Measurements from ENCODE around the gene PPHLN1.

Gene PPHLN1

DNA sequence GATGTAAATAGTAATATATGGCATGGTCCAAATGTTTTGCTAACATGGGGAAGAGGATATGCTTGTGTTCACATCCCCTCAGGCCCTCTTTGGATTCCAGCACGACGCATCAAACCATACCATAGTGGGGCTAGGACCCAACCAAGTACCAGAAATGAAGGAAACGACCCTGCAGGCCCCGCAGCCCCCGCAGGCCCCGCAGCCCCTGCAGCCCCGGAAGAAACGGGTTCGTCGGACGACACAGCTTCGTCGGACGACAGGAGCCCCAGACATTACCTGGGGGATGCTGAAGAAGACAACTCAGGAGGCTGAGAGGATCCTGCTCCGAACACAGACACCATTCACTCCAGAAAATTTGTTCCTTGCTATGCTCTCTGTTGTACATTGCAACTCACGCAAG, 119.9 kb downstream of the PPHLN1 start:
- DNase-seq: no peak

DNA sequence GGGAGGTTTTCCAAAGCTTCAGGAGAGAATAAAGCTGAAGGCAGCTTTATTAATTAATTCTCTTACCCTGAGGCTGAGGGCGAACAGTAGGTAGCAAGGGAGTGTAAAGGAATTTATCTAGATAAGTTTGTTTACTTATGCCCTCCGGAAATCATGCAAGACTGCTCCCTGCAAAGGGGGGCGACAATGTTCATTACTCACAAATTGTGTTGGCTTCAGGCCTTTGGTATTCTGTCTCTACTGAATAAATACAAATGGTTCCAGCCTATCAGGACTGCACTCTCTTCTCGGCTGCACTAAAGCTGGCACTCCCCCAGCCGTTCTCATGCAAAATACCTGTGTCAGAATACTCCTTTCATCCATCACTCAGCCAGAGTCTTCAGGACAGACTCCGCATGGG, 120.8 kb downstream of the PPHLN1 start:
- no peak for DNase-seq

DNA sequence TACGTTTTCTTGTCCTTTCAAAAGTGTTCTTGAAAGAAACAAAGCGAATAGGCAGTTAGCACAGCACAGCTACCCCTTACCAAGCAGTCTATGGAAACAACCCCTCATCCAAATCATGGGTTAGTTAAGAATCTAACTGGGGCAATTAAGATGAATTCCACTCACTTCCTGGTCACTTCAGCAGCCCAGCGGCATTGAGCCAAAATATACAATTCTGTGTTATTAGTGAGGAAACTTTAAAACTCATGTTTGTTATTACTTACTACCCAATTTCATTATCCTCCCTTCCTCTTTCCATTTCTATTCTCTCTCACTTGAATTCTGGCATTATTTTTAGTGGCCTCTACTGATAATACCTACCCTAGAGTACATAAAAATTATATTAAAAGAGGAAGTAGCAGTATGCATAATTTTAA, 121.4 kb downstream of the PPHLN1 start:
- no peak for DNase-seq

DNA sequence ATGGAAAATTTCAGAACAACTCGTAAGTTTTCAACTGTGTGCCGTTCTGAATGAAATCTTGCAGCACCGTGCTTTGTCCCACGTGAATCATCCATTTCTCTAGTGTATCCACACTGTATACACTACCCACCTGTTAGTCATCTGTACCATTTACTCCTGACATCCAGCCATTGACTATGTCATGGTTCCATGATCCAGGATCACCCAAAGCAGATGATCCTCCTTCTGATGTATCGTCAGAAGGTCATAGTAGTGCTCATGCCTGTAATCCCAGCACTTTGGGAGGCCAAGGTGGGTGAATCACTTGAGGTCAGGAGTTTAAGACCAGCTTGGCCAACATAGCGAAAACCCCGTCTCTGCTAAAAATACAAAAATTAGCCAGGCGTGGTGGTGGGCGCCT, 122.9 kb downstream of the PPHLN1 start:
- DNase-seq: no peak

DNA sequence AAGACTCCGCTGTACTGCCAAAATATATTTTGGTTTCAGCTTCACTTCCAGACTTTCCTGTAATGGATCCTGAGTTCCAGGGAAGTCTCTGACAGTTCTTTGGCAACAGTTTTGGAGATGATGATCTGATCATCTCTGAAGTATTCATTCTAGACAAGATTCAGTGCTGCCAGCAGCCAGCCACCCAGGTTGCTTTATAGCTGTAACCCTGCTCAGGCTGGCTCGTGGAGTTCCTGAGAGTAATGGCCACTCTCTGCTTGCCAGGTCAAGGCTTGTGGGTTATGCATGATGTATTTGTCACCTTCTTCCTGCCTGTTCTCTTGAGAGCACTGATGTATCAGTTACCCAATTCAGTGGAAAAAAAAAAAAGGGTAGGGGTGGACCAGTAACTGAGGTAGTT, 124.3 kb downstream of the PPHLN1 start:
- no peak for DNase-seq

GRCh38 chr12:42458575-42458974, 132.6 kb downstream of the PPHLN1 start:
- DNase-seq: no peak

DNA sequence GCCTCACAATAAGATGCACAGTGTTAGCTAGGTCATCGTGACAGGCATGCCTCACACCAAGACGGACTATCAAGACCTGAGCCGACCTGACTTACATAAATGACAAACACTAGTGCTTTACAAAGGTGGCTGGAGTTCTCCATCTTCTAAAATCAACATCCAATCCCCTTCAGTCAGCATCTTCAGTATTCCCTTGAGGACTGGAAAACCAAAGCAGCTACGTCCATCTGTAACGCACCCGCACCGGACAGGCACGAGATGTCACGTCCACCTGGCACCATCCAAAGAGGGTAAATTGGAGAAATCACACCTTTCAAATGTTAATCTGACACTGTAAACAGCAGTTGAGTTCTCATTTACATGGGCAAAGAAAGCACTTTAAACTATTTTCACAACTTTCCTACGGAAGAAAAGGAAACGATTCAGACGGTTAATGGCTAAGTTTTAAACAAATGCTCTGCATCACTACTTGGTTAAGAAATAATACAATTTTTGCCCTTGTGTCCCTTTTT, 133.4 kb downstream of the PPHLN1 start:
- no peak for DNase-seq

- no peak for DNase-seq
Observed at GRCh38 chr12:42462486-42462885, 136.5 kb downstream of the PPHLN1 start.

DNA sequence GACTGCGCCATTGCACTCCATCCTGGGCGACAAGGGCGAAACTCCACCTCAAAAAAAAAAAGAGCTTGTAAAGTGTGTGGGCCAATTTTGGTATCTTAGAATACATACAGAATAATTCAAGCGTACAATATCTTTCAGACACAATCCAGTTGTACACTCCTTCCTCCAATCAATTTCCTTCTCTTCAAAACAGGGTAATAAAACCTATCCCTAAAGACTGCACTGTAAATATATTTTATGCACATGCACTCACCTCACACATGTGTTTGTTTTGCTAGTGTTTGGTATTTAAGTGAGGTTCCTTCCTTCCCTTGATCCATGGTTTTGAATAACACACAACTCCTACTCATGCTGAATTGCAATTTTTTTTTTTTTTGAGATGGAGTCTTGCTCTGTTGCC, 137.7 kb downstream of the PPHLN1 start:
- no peak for DNase-seq

- no peak for DNase-seq
Observed at GRCh38 chr12:42468341-42468821, 142.4 kb downstream of the PPHLN1 start.

GRCh38 chr12:42468921-42469320, 143.0 kb downstream of the PPHLN1 start:
- no peak for DNase-seq

DNA sequence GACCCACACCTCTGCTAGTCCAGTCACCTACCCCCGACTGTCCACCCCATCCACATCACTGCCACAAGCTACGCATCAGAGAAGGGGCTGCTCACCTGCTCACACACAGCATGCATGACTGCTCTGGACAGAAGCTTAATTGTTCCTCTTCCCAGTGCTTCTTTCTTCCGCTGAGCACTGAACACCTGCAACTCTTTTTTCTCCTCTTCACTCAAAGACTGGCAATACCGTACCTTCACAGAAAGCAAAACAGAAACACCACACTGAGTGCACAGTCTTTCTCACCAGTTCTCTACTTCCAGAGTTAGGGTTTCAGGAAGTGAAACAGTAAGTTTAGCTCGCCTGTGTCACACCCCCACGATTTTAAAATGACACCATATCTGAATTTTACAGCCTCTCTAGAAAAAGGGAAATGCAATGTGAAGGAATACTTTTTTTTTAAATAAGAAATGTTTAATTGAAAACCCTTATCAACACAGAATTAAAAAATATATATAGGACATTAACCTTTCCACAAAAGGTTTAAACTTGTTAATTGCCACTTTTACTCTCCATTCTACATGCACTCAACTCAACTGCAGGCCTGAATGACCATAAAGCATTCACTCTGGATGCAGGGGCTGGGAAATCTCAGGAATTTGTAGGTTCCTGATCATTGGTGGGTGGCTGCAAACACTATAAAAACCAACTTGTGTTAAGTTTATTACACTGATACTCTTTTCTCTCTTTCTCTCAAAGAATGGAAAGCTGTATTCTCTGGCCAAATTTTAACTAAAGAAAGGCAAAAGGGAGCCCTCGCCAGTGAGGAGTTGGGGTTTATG, 143.6 kb downstream of the PPHLN1 start:
- no peak for DNase-seq

DNA sequence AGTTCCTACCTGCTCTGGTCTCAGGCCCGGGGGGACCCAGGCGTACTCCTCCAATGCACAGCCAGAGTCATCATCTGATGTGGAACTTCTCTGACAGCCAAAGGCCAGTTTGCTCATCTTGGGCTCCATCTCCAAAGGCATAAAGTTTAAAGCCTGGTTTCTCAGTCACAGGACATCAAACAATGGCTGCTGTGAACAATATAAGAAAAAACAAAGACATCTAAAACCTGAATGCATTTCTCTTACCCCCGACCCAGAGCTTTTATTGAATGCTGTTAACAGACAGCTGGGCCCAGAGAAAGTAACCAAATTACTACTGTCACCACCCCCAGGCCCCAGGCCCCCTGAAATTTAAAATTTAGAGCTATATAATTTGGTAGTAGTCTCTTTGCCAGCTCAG, 146.4 kb downstream of the PPHLN1 start:
- DNase-seq: no peak

- DNase-seq: no peak
Observed at GRCh38 chr12:42473130-42473529, 147.2 kb downstream of the PPHLN1 start.

DNA sequence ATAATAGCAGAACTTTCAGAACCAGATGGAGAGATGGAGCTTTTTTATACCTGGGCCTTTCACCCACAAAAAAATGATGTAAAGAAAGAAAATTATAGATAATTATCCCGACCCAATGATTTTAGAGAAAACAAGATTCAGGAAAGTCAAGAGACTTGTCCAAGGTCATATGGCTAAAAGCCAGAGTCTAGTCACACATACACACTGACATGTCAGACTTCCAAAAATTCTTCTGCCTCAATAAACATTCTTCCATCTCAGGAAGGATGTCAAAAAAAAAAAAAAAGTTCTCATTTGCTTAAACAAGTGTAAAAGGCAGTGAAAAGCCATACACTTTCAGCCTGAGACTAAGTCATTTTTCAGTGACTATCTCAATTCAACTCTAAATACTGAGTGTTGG, 147.6 kb downstream of the PPHLN1 start:
- no peak for DNase-seq

GRCh38 chr12:42474391-42474790, 148.4 kb downstream of the PPHLN1 start:
- no peak for DNase-seq

- no peak for DNase-seq
Observed at GRCh38 chr12:42475106-42475505, 149.1 kb downstream of the PPHLN1 start.

- DNase-seq: no peak
Observed at GRCh38 chr12:42477941-42478340, 152.0 kb downstream of the PPHLN1 start.

GRCh38 chr12:42481368-42481767, 155.4 kb downstream of the PPHLN1 start:
- DNase-seq: no peak

- DNase-seq: no peak
Observed at GRCh38 chr12:42482041-42482747, 156.2 kb downstream of the PPHLN1 start.

GRCh38 chr12:42482748-42483520, 157.0 kb downstream of the PPHLN1 start:
- peak; percentile 58 for DNase-seq

GRCh38 chr12:42483521-42483790, 157.5 kb downstream of the PPHLN1 start:
- DNase-seq: no peak

DNA sequence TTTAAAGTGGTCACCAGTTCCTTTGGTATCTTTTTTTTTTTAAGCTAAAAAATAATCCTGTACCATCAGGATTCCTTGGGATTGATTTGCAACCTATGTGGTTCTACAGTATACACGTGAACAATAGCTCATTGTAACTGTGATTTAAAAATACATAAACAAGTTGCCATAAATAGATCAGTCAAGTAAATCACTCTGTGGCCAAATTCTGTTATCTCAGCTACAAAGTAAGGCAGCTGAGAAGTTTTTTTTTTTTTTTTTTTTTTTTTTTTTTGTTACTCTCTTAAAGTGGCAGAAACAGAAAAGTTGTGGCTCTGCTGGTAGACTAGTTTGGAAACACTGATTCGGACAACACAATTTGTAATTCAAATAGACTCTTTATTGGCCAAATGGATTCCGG, 159.0 kb downstream of the PPHLN1 start:
- DNase-seq: no peak

GRCh38 chr12:42485823-42486222, 159.9 kb downstream of the PPHLN1 start:
- no peak for DNase-seq

Data from NCI-H774 (cell line).